Activated CD8-positive, alpha-beta T cell treated with anti-CD3 and anti-CD28 coated beads for 36 hours (primary cell): Measurements from ENCODE around the gene CD99L2. TPM values are rescaled to one million over a fixed set of nuclear protein-coding genes. Genes with fewer than 3 reads are reported as not detected.
"Not testable (repeated sequence)": the region's sequence is repeated elsewhere in the genome, so short reads cannot be mapped to it uniquely, and the experiment has no call there.

ENCODE experiments used
- ATAC-seq: fragments of 200-7000 bp; cut with Tn5 transposase; one replicate; pipeline ENCODE4 v1.10.0; 2021; ENCODE audit warnings: mild to moderate bottlenecking, moderate library complexity
- CTCF ChIA-PET: fragments of 350-600 bp; sonication (Branson Sonifier 250); formaldehyde crosslinking; loops from one replicate; lab custom pipeline; 2021; ENCODE audit warnings: antibody characterized with exemption; lab: Charles Lee
- POLR2A ChIA-PET: fragments of 350-600 bp; sonication (Branson Sonifier 250); formaldehyde crosslinking; loops from one replicate; lab custom pipeline; 2021; ENCODE audit warnings: antibody characterized with exemption; lab: Charles Lee
- DNase-seq: peaks from one replicate; pipeline ENCODE4 v3.0.0-alpha.2; 2020
- H3K27ac Mint-ChIP-seq: one replicate; pipeline ENCODE4 v1.8.0; 2021; ENCODE audit warnings: mild to moderate bottlenecking, mixed read lengths
- H3K27me3 Mint-ChIP-seq: one replicate; pipeline ENCODE4 v1.8.0; 2021; ENCODE audit warnings: mixed read lengths
- H3K36me3 Mint-ChIP-seq: one replicate; pipeline ENCODE4 v1.8.0; 2021; ENCODE audit warnings: low read depth, mixed read lengths
- H3K4me1 Mint-ChIP-seq: one replicate; pipeline ENCODE4 v1.8.0; 2021; ENCODE audit warnings: low read depth, mixed read lengths
- H3K4me3 Mint-ChIP-seq: one replicate; pipeline ENCODE4 v1.8.0; 2021; ENCODE audit warnings: mild to moderate bottlenecking, moderate library complexity, mixed read lengths
- H3K9me3 Mint-ChIP-seq: one replicate; pipeline ENCODE4 v1.8.0; 2021; ENCODE audit warnings: mixed read lengths
- CTCF ChIP-seq: fragments of 200-600 bp; IDR thresholded peaks from one replicate; pipeline ENCODE4 v1.8.0; 2022; ENCODE audit warnings: antibody characterized with exemption, mild to moderate bottlenecking
- intact Hi-C: fragments of 100-400 bp; cut with micrococcal nuclease; formaldehyde crosslinking; loops from one replicate; pipeline ENCODE4 v1.10.0; 2022
- total RNA-seq, 2 experiments: library from RNA; stranded (reverse); gene quantifications; one replicate each; pipeline ENCODE4 v1.2.3, GENCODE V29; 2021

The CD99L2 gene
- total RNA-seq, 2 experiments from 2014 or later, result 11.9 to 12.6 TPM

- CTCF ChIA-PET, result no interaction called here
- H3K36me3 Mint-ChIP-seq, result peaks cover 5% of the 10 kb centered on the region
- H3K4me3 Mint-ChIP-seq, result no peak overlapping the region
- TF ChIP-seq CTCF, result no peak
- intact Hi-C loops, result no loop called here
- ATAC-seq, result no peak
- peaks cover 6% of the 10 kb centered on the region for H3K4me1 Mint-ChIP-seq
- no peak overlapping the region for H3K27ac Mint-ChIP-seq
- no peaks in the 10 kb centered on the region for H3K27me3 Mint-ChIP-seq
- POLR2A ChIA-PET, result no interaction called here
- peaks cover 4% of the 10 kb centered on the region for H3K9me3 Mint-ChIP-seq
- no peak for DNase-seq
Observed at GRCh38 chrX:150837845-150838244, 60.6 kb downstream of the CD99L2 start.

- DNase-seq (no peak), ATAC-seq (no peak)
- peaks cover 6% of the 10 kb centered on the region for H3K4me1 Mint-ChIP-seq
- H3K27ac Mint-ChIP-seq, result no peak overlapping the region
- intact Hi-C loops, result no loop called here
- POLR2A ChIA-PET, result no interaction called here
- CTCF ChIA-PET, result no interaction called here
- no peak overlapping the region for H3K4me3 Mint-ChIP-seq
- H3K9me3 Mint-ChIP-seq, result peaks cover 4% of the 10 kb centered on the region
- peaks cover 10% of the 10 kb centered on the region for H3K36me3 Mint-ChIP-seq
- H3K27me3 Mint-ChIP-seq, result no peaks in the 10 kb centered on the region
- no peak for TF ChIP-seq CTCF
Observed at GRCh38 chrX:150834695-150835094, 63.8 kb downstream of the CD99L2 start.

- Mint-ChIP-seq H3K4me1 (peaks cover 6% of the 10 kb centered on the region), H3K9me3 (peaks cover 4% of the 10 kb centered on the region), H3K27ac (no peak overlapping the region), H3K27me3 (no peaks in the 10 kb centered on the region), H3K36me3 (peaks cover 14% of the 10 kb centered on the region), H3K4me3 (no peak overlapping the region)
- ChIA-PET CTCF (no interaction called here), POLR2A (interaction anchor here (0.6 kb wide), 1 partner anchor 1563 kb away, joined by 3 read pairs; no protein-coding TSS in a partner anchor)
- intact Hi-C loops, result no loop called here
- TF ChIP-seq CTCF, result no peak
- no peak for DNase-seq
- ATAC-seq, result no peak
Observed at GRCh38 chrX:150833454-150834056, 64.9 kb downstream of the CD99L2 start.

- ChIA-PET POLR2A (no interaction called here), CTCF (no interaction called here)
- no peak for TF ChIP-seq CTCF
- Mint-ChIP-seq H3K4me3 (no peak overlapping the region), H3K27me3 (no peaks in the 10 kb centered on the region), H3K27ac (no peak overlapping the region), H3K36me3 (peaks cover 26% of the 10 kb centered on the region), H3K9me3 (peaks cover 4% of the 10 kb centered on the region), H3K4me1 (peaks cover 3% of the 10 kb centered on the region)
- intact Hi-C loops, result no loop called here
- ATAC-seq (no peak), DNase-seq (no peak)
Observed at GRCh38 chrX:150831863-150832262, 66.6 kb downstream of the CD99L2 start.

- ChIA-PET POLR2A (no interaction called here), CTCF (no interaction called here)
- H3K27ac Mint-ChIP-seq, result no peak overlapping the region
- DNase-seq (no peak), ATAC-seq (no peak)
- H3K4me3 Mint-ChIP-seq, result no peak overlapping the region
- H3K27me3 Mint-ChIP-seq, result no peaks in the 10 kb centered on the region
- H3K4me1 Mint-ChIP-seq, result peaks cover 3% of the 10 kb centered on the region
- peaks cover 3% of the 10 kb centered on the region for H3K9me3 Mint-ChIP-seq
- intact Hi-C loops, result no loop called here
- peaks cover 30% of the 10 kb centered on the region for H3K36me3 Mint-ChIP-seq
- no peak for TF ChIP-seq CTCF
Observed at GRCh38 chrX:150828785-150829184, 69.7 kb downstream of the CD99L2 start.

GRCh38 chrX:150824352-150824751 lies 74.1 kb downstream of the CD99L2 start:
- H3K27me3 Mint-ChIP-seq, intact Hi-C loops, H3K27ac Mint-ChIP-seq, H3K9me3 Mint-ChIP-seq, H3K4me3 Mint-ChIP-seq, DNase-seq, POLR2A ChIA-PET, H3K4me1 Mint-ChIP-seq, CTCF ChIA-PET, ATAC-seq: not testable (repeated sequence)
- peaks cover 36% of the 10 kb centered on the region for H3K36me3 Mint-ChIP-seq

- POLR2A ChIA-PET, ATAC-seq, H3K9me3 Mint-ChIP-seq, CTCF ChIA-PET, H3K4me1 Mint-ChIP-seq, H3K27me3 Mint-ChIP-seq, H3K27ac Mint-ChIP-seq, DNase-seq, intact Hi-C loops, H3K4me3 Mint-ChIP-seq: not testable (repeated sequence)
- H3K36me3 Mint-ChIP-seq, result peaks cover 33% of the 10 kb centered on the region
Observed at GRCh38 chrX:150823826-150824225, 74.6 kb downstream of the CD99L2 start.
